CD4-positive, alpha-beta T cell treated with Interleukin-15 for 4 hours (primary cell): Measurements from ENCODE around the gene ADH4.
"Not testable (repeated sequence)": the region's sequence is repeated elsewhere in the genome, so short reads cannot be mapped to it uniquely, and the experiment has no call there.

Experiments
- DNase-seq: peaks from one replicate; pipeline ENCODE4 v3.0.0-alpha.2; 2020; ENCODE audit warnings: low spot score

ADH4 gene

GRCh38 chr4:99134586-99134985 is 9.5 kb downstream of the ADH4 start:
- DNase-seq = no peak

GRCh38 chr4:99131378-99131777 is 12.7 kb downstream of the ADH4 start:
- no peak for DNase-seq

- DNase-seq = no peak
Observed at GRCh38 chr4:99126376-99126775, 17.7 kb downstream of the ADH4 start.

- DNase-seq = no peak
Observed at GRCh38 chr4:99121008-99121407, 23.1 kb downstream of the ADH4 start.

- no peak for DNase-seq
Observed at GRCh38 chr4:99120501-99120900, 23.6 kb downstream of the ADH4 start.

GRCh38 chr4:99117876-99118693 is 26.0 kb downstream of the ADH4 start:
- no peak for DNase-seq

- not testable (repeated sequence) for DNase-seq
Observed at GRCh38 chr4:99117122-99117841, 26.8 kb downstream of the ADH4 start.

GRCh38 chr4:99109286-99109685 is 34.8 kb downstream of the ADH4 start:
- not testable (repeated sequence) for DNase-seq

GRCh38 chr4:99104153-99104552 is 39.9 kb downstream of the ADH4 start:
- no peak for DNase-seq

- no peak for DNase-seq
Observed at GRCh38 chr4:99103166-99103565, 40.9 kb downstream of the ADH4 start.

- DNase-seq = no peak
Observed at GRCh38 chr4:99102634-99103033, 41.5 kb downstream of the ADH4 start.

- DNase-seq = no peak
Observed at GRCh38 chr4:99100876-99101275, 43.2 kb downstream of the ADH4 start.

- DNase-seq = not testable (repeated sequence)
Observed at GRCh38 chr4:99099814-99100213, 44.3 kb downstream of the ADH4 start.

GRCh38 chr4:99099311-99099710 is 44.8 kb downstream of the ADH4 start:
- DNase-seq = no peak

GRCh38 chr4:99091841-99092240 is 52.3 kb downstream of the ADH4 start:
- DNase-seq = not testable (repeated sequence)

GRCh38 chr4:99091216-99091575 is 52.9 kb downstream of the ADH4 start:
- DNase-seq = no peak

GRCh38 chr4:99090481-99091215 is 53.4 kb downstream of the ADH4 start:
- DNase-seq = no peak

GRCh38 chr4:99088481-99089365 is 55.4 kb downstream of the ADH4 start, which contains the start of gene ADH5:
Gene ADH5 (minus strand): TSS chr4:99088788. CDS start chr4:99088700, 88 bp downstream.
- peak; percentile 86 for DNase-seq

GRCh38 chr4:99088023-99088449 is 56.1 kb downstream of the ADH4 start:
- peak; percentile 20 for DNase-seq

- DNase-seq = no peak
Observed at GRCh38 chr4:99084595-99084994, 59.5 kb downstream of the ADH4 start.

- DNase-seq = no peak
Observed at GRCh38 chr4:99082192-99082591, 61.9 kb downstream of the ADH4 start.

- DNase-seq = not testable (repeated sequence)
Observed at GRCh38 chr4:99080869-99081268, 63.2 kb downstream of the ADH4 start.
